GM10266 (cell line): ENCODE results near the gene HINT2.

ENCODE experiments used
- DNase-seq: peaks from one replicate; pipeline ENCODE4 v3.0.0; 2012; ENCODE audit errors: extremely low spot score
- CTCF ChIP-seq: IDR thresholded peaks from 2 replicates; pipeline ENCODE4 v1.5.1; 2012; ENCODE audit warnings: mild to moderate bottlenecking, low read depth; ENCODE audit not compliant: control insufficient read depth, insufficient read depth; ENCODE audit errors: missing control alignments

The HINT2 gene

GRCh38 chr9:35811381-35812024, 3.3 kb downstream of the HINT2 start:
- no peak for DNase-seq
- no peak for TF ChIP-seq CTCF

GRCh38 chr9:35810122-35810521, 4.7 kb downstream of the HINT2 start:
- no peak for TF ChIP-seq CTCF
- DNase-seq, result no peak

- no peak for TF ChIP-seq CTCF
- no peak for DNase-seq
These were observed 6.4 kb downstream of the HINT2 start for GRCh38 chr9:35808433-35808832.

- TF ChIP-seq CTCF, result no peak
- DNase-seq, result no peak
These were observed 8.7 kb downstream of the HINT2 start for GRCh38 chr9:35806101-35806500.

GRCh38 chr9:35801328-35802128, 13.3 kb downstream of the HINT2 start:
- no peak for DNase-seq
- no peak for TF ChIP-seq CTCF

GRCh38 chr9:35800530-35800929, 14.3 kb downstream of the HINT2 start:
- no peak for DNase-seq
- no peak for TF ChIP-seq CTCF
